H1 (cell line): Measurements from ENCODE around the gene ACSF3. TPM values are rescaled to one million over a fixed set of nuclear protein-coding genes. Genes with fewer than 3 reads are reported as not detected.

ENCODE experiments used
- CTCF ChIA-PET: fragments of 300-600 bp; sonication (Branson Sonifier 250); formaldehyde crosslinking; loops from one replicate; lab custom pipeline; 2021; ENCODE audit not compliant: partially characterized antibody; lab: Charles Lee
- POLR2A ChIA-PET: fragments of 300-600 bp; sonication (Branson Sonifier 250); formaldehyde crosslinking; loops from one replicate; lab custom pipeline; 2021; ENCODE audit warnings: inconsistent platforms; ENCODE audit not compliant: partially characterized antibody; lab: Charles Lee
- DNase-seq, 2 experiments: peaks; one replicate each; pipeline versions ENCODE4 v3.0.0 to v3.0.0-alpha.2; 2010 to 2022; ENCODE audit warnings: low spot score in 2 of 2, low read depth in 1 of 2, mixed read lengths in 1 of 2
- FAIRE-seq: peaks from 2 replicates; lab custom pipeline; 2011; peaks lifted over from hg19 to GRCh38; lab: Jason Lieb, UNC
- H2AFZ ChIP-seq: 2 replicates; pipeline ENCODE4 v1.8.1; 2012; ENCODE audit warnings: low read length, inconsistent platforms
- H2AK5ac ChIP-seq: 2 replicates; pipeline ENCODE4 v1.6.1; 2013; ENCODE audit warnings: low read depth, low read length
- H2BK120ac ChIP-seq: replicated peaks from 2 replicates; pipeline ENCODE3; 2013; ENCODE audit warnings: low read depth, low read length, inconsistent platforms
- H2BK12ac ChIP-seq: 2 replicates; pipeline ENCODE4 v1.6.1; 2013; ENCODE audit warnings: low read depth, low read length
- H2BK15ac ChIP-seq: 2 replicates; pipeline ENCODE4 v1.6.1; 2013; ENCODE audit warnings: low read length
- H2BK20ac ChIP-seq: 2 replicates; pipeline ENCODE4 v1.6.1; 2013; ENCODE audit warnings: low read length
- H2BK5ac ChIP-seq: 2 replicates; pipeline ENCODE4 v1.6.1; 2013; ENCODE audit warnings: low read depth, low read length
- H3K14ac ChIP-seq: 2 replicates; pipeline ENCODE4 v1.6.1; 2013; ENCODE audit warnings: inconsistent platforms; ENCODE audit not compliant: insufficient read length
- H3K18ac ChIP-seq: 2 replicates; pipeline ENCODE4 v1.6.1; 2013; ENCODE audit warnings: low read length; ENCODE audit errors: extremely low read depth
- H3K23ac ChIP-seq: 2 replicates; pipeline ENCODE4 v1.6.1; 2013; ENCODE audit warnings: inconsistent platforms; ENCODE audit not compliant: insufficient read length
- H3K23me2 ChIP-seq: 2 replicates; pipeline ENCODE4 v1.6.1; 2013; ENCODE audit warnings: low read depth, low read length
- H3K27ac ChIP-seq: 2 replicates; pipeline ENCODE4 v1.6.1; 2011; ENCODE audit warnings: low read depth, low read length, inconsistent platforms
- H3K27me3 ChIP-seq, 4 experiments: replicated peaks in 1 of 4; 1 replicate in 1 of 4; 2 replicates in 3 of 4; pipeline versions ENCODE4 v1.6.1 to v1.8.1; 2011 to 2013; ENCODE audit warnings: low read length in 3 of 4, mild to moderate bottlenecking in 3 of 4, inconsistent platforms in 2 of 4, mixed read lengths in 2 of 4, moderate library complexity in 1 of 4; ENCODE audit not compliant: control insufficient read depth in 3 of 4, insufficient read depth in 3 of 4; ENCODE audit errors: extremely low read depth in 1 of 4
- H3K36me3 ChIP-seq, 4 experiments: 2 replicates each; pipeline versions ENCODE4 v1.6.1 to v1.8.1; 2011 to 2013; ENCODE audit warnings: mild to moderate bottlenecking in 4 of 4, low read length in 3 of 4, moderate library complexity in 2 of 4, control low read depth in 1 of 4, inconsistent platforms in 1 of 4; ENCODE audit not compliant: insufficient read depth in 4 of 4, control insufficient read depth in 2 of 4
- H3K4ac ChIP-seq: replicated peaks from 2 replicates; pipeline ENCODE3; 2013; ENCODE audit warnings: low read length, low read depth, mixed read lengths, inconsistent platforms; ENCODE audit not compliant: insufficient read length
- H3K4me1 ChIP-seq, 4 experiments: replicated peaks in 1 of 4; 1 replicate in 1 of 4; 2 replicates in 3 of 4; pipeline versions ENCODE4 v1.6.1 to v1.8.1; 2011 to 2013; ENCODE audit warnings: low read length in 3 of 4, inconsistent platforms in 2 of 4, mixed read lengths in 1 of 4; ENCODE audit not compliant: insufficient read depth in 4 of 4, control insufficient read depth in 3 of 4
- H3K4me2 ChIP-seq, 2 experiments: 2 replicates each; pipeline versions ENCODE4 v1.6.1 to v1.8.1; 2011 to 2013; ENCODE audit warnings: low read depth in 2 of 2, low read length in 2 of 2, control low read depth in 1 of 2, inconsistent platforms in 1 of 2, mild to moderate bottlenecking in 1 of 2; ENCODE audit not compliant: insufficient read depth in 1 of 2
- H3K4me3 ChIP-seq, 4 experiments: fragments of 200-600, 300-600 bp in 1 of 4; sonication (generic), shearing (Covaris generic), sonication (Bioruptor Twin) in 1 of 4; 2 replicates each; pipeline versions ENCODE4 v1.5.1 to v1.8.1; 2011 to 2016; ENCODE audit warnings: low read length in 4 of 4, low read depth in 3 of 4, control low read depth in 2 of 4, inconsistent platforms in 2 of 4, mild to moderate bottlenecking in 2 of 4, mixed read lengths in 1 of 4, moderate library complexity in 1 of 4; ENCODE audit not compliant: insufficient read depth in 2 of 4; ENCODE audit errors: extremely low read depth in 1 of 4
- H3K56ac ChIP-seq: replicated peaks from 2 replicates; pipeline ENCODE3; 2013; ENCODE audit warnings: low read depth, mild to moderate bottlenecking, mixed read lengths, low read length, inconsistent platforms; ENCODE audit not compliant: insufficient read length
- H3K79me1 ChIP-seq: 2 replicates; pipeline ENCODE4 v1.6.1; 2013; ENCODE audit warnings: low read depth, low read length, control low read depth
- H3K79me2 ChIP-seq, 2 experiments: 2 replicates each; pipeline versions ENCODE4 v1.6.1 to v1.8.1; 2012 to 2013; ENCODE audit warnings: low read length in 2 of 2, mild to moderate bottlenecking in 2 of 2, inconsistent platforms in 1 of 2; ENCODE audit not compliant: insufficient read depth in 2 of 2, control insufficient read depth in 1 of 2
- H3K9ac ChIP-seq, 4 experiments: replicated peaks in 1 of 4; 1 replicate in 1 of 4; 2 replicates in 3 of 4; pipeline versions ENCODE4 v1.6.1 to v1.8.1; 2011 to 2013; ENCODE audit warnings: low read depth in 3 of 4, low read length in 3 of 4, control low read depth in 2 of 4, mild to moderate bottlenecking in 2 of 4, moderate library complexity in 2 of 4, inconsistent platforms in 1 of 4; ENCODE audit errors: extremely low read depth in 1 of 4
- H3K9me3 ChIP-seq, 2 experiments: 2 replicates each; pipeline versions ENCODE4 v1.6.1 to v1.8.1; 2012 to 2013; ENCODE audit warnings: mild to moderate bottlenecking in 2 of 2, moderate library complexity in 2 of 2, control low read depth in 1 of 2, inconsistent platforms in 1 of 2, low read depth in 1 of 2, low read length in 1 of 2, mixed read lengths in 1 of 2; ENCODE audit not compliant: insufficient read depth in 2 of 2
- H4K20me1 ChIP-seq, 2 experiments: replicated peaks in 1 of 2; 2 replicates each; pipeline versions ENCODE3 to v1.8.1; 2011 to 2013; ENCODE audit warnings: inconsistent platforms in 2 of 2, low read length in 2 of 2, mild to moderate bottlenecking in 1 of 2; ENCODE audit not compliant: insufficient read depth in 2 of 2, control insufficient read depth in 1 of 2
- H4K5ac ChIP-seq: 2 replicates; pipeline ENCODE4 v1.6.1; 2013; ENCODE audit warnings: low read length, low read depth, mixed read lengths, inconsistent platforms; ENCODE audit not compliant: insufficient read length
- H4K8ac ChIP-seq: 2 replicates; pipeline ENCODE4 v1.8.0; 2013; ENCODE audit warnings: mild to moderate bottlenecking, moderate library complexity, low read length, inconsistent platforms; ENCODE audit not compliant: insufficient read depth; ENCODE audit errors: extremely low read depth
- H4K91ac ChIP-seq: replicated peaks from 2 replicates; pipeline ENCODE3; 2013; ENCODE audit warnings: low read length, mixed read lengths, inconsistent platforms; ENCODE audit not compliant: insufficient read length
- CHD1 ChIP-seq: IDR thresholded peaks from 2 replicates; pipeline ENCODE4 v1.6.1; 2012; ENCODE audit warnings: low read depth, low read length, improper control_type of control experiment
- HDAC6 ChIP-seq: IDR thresholded peaks from one replicate; pipeline ENCODE4 v1.7.1; 2012; ENCODE audit warnings: low read depth, mild to moderate bottlenecking, inconsistent platforms, low read length, moderate library complexity
- POU5F1 ChIP-seq: IDR thresholded peaks from 2 replicates; pipeline ENCODE4 v1.6.1; 2011; ENCODE audit warnings: low read depth, mild to moderate bottlenecking, low read length, moderate library complexity
- RAD21 ChIP-seq, 2 experiments: IDR thresholded peaks in 1 of 2; conservative IDR thresholded peaks in 1 of 2; 2 replicates each; pipeline ENCODE4 v1.6.1; 2011; ENCODE audit warnings: low read depth in 2 of 2, low read length in 2 of 2, improper control_type of control experiment in 1 of 2, inconsistent platforms in 1 of 2, mild to moderate bottlenecking in 1 of 2, moderate library complexity in 1 of 2
- YY1 ChIP-seq: IDR thresholded peaks from 2 replicates; pipeline ENCODE4 v1.6.1; 2011; ENCODE audit warnings: low read depth, mild to moderate bottlenecking, low read length
- WGBS, 2 experiments: shearing (Covaris generic) in 1 of 2; methylation state at CpG; one replicate each; pipeline versions ENCODE4 v1.1.6 to v1.1.7; 2013 to 2015; ENCODE audit warnings: low lambda C conversion rate in 2 of 2, mixed read lengths in 2 of 2, inconsistent platforms in 1 of 2, low coverage in 1 of 2, missing lambda C conversion rate in 1 of 2; ENCODE audit not compliant: insufficient replicate concordance in 2 of 2, insufficient coverage in 1 of 2, insufficient read length in 1 of 2; ENCODE audit errors: extremely low coverage in 1 of 2, missing lambda C conversion rate in 1 of 2; 5-methylcytosine and 5-hydroxymethylcytosine counted together
- polyA plus RNA-seq, 7 experiments: library from polyadenylated mRNA; depleted of rRNA in 3 of 7; stranded (reverse) in 5 of 7; unstranded in 2 of 7; fragments of >200 nt in 5 of 7; fragments of 200-250 nt in 2 of 7; gene quantifications; 1 replicate in 5 of 7; 2 replicates in 1 of 7; 4 replicates in 1 of 7; pipeline versions ENCODE4 v1.2.1 to v1.2.3, GENCODE V29; 2011 to 2013; ENCODE audit warnings: missing spikeins in 2 of 7, mixed read lengths in 2 of 7
- total RNA-seq: library from RNA; stranded (reverse); fragmentation: NEBNext Ultra II Directional; extraction: Animal tissue kit (Norgen Biotek cat#: 25700); gene quantifications from 2 replicates; pipeline ENCODE4 v1.2.1, GENCODE V29; 2021

Gene ACSF3
- total and polyA plus RNA-seq, 2 of the 8 experiments (the other 6 are each of a cell fraction or from before 2014, with no cell fraction given) = 15.6 to 22.9 TPM

GRCh38 chr16:89055894-89056555, 37.6 kb upstream of the ACSF3 start:
- no peak overlapping the region for H2BK12ac ChIP-seq
- H3K27ac ChIP-seq = no peak overlapping the region
- H2BK15ac ChIP-seq = no peak overlapping the region
- H3K79me1 ChIP-seq = no peaks in the 10 kb centered on the region
- no peak overlapping the region for H3K23ac ChIP-seq
- H3K18ac ChIP-seq = no peak overlapping the region
- H4K91ac ChIP-seq = no peak overlapping the region
- POLR2A ChIA-PET = no interaction called here
- H3K4me3 ChIP-seq = no peak overlapping the region
- no peak overlapping the region; the same call in 1 of the 2 replicates for H2BK5ac ChIP-seq
- no peak overlapping the region for H2BK120ac ChIP-seq
- no peak overlapping the region for H4K8ac ChIP-seq
- no peaks in the 10 kb centered on the region for H3K27me3 ChIP-seq
- no peak overlapping the region for H3K4ac ChIP-seq
- no peaks in the 10 kb centered on the region for H3K9me3 ChIP-seq
- no peaks in the 10 kb centered on the region for H4K20me1 ChIP-seq
- no peak overlapping the region for H3K4me2 ChIP-seq
- no peaks in the 10 kb centered on the region for H3K36me3 ChIP-seq
- no peak for TF ChIP-seq POU5F1
- no peak for TF ChIP-seq CHD1
- TF ChIP-seq RAD21 (IDR thresholded peaks at IDR 0.05 in 1 of 2, conservative IDR thresholded peaks at IDR 0.05 in 1 of 2; ENCODE audit: low read depth in 2 of 2, low read length in 2 of 2) = no peak
- no peak for TF ChIP-seq YY1
- TF ChIP-seq HDAC6 = no peak
- no peaks in the 10 kb centered on the region for H3K79me2 ChIP-seq
- DNase-seq (no peak), FAIRE-seq (no peak)
- no peaks in the 10 kb centered on the region for H3K23me2 ChIP-seq
- H3K9ac ChIP-seq = no peak overlapping the region
- no peak overlapping the region for H2AFZ ChIP-seq
- CTCF ChIA-PET = interaction anchor here (0.8 kb wide), 1 partner anchor 9 kb away, joined by 3 read pairs; no protein-coding TSS in a partner anchor
- H3K14ac ChIP-seq = no peak overlapping the region
- no peak overlapping the region for H2BK20ac ChIP-seq
- H2AK5ac ChIP-seq = no peak overlapping the region
- H3K4me1 ChIP-seq = no peaks in the 10 kb centered on the region
- no peak overlapping the region for H4K5ac ChIP-seq
- H3K56ac ChIP-seq = no peak overlapping the region
- WGBS, 2 experiments = 81% methylated on average over 25 of the region's 25 CpGs; no CpG with 5 or more reads in 1 of the 2 experiments
